Aorta (tissue), 5 donors: ENCODE data around the gene ECT2. TPM values are rescaled to one million over a fixed set of nuclear protein-coding genes. Genes with fewer than 3 reads are reported as not detected.

ENCODE experiments used
- ATAC-seq: fragments of 200-7000 bp; cut with Tn5 transposase; one replicate; pipeline ENCODE4 v1.9.1; 2022; ENCODE audit warnings: moderate library complexity; ENCODE audit not compliant: low FRiP score
- DNase-seq, 2 donors: peaks; one replicate each; pipeline ENCODE4 v3.0.0-alpha.2; 2020
- H3K27ac ChIP-seq, 2 donors: one replicate each; pipeline ENCODE4 v1.5.1; 2013; ENCODE audit warnings: low read length in 2 of 2, mild to moderate bottlenecking in 2 of 2, moderate library complexity in 2 of 2, control low read depth in 1 of 2, inconsistent platforms in 1 of 2, low read depth in 1 of 2
- H3K27me3 ChIP-seq, 2 donors: one replicate each; pipeline ENCODE4 v1.6.1; 2013; ENCODE audit warnings: control low read depth in 1 of 2, low read length in 1 of 2, mild to moderate bottlenecking in 1 of 2, moderate library complexity in 1 of 2; ENCODE audit not compliant: insufficient read depth in 2 of 2, control insufficient read depth in 1 of 2
- H3K36me3 ChIP-seq, 2 donors: one replicate each; pipeline ENCODE4 v1.6.1; 2013; ENCODE audit warnings: control low read depth in 1 of 2, low read length in 1 of 2, mild to moderate bottlenecking in 1 of 2; ENCODE audit not compliant: insufficient read depth in 2 of 2, control insufficient read depth in 1 of 2
- H3K4me1 ChIP-seq, 2 donors: one replicate each; pipeline ENCODE4 v1.6.1; 2013; ENCODE audit warnings: low read length in 2 of 2, control low read depth in 1 of 2, mild to moderate bottlenecking in 1 of 2, moderate library complexity in 1 of 2; ENCODE audit not compliant: insufficient read depth in 2 of 2, control insufficient read depth in 1 of 2
- H3K4me3 ChIP-seq, 2 donors: one replicate each; pipeline ENCODE4 v1.5.1; 2013; ENCODE audit warnings: low read length in 2 of 2, control low read depth in 1 of 2, mild to moderate bottlenecking in 1 of 2
- H3K9me3 ChIP-seq: one replicate; pipeline ENCODE4 v1.6.1; 2013; ENCODE audit warnings: mild to moderate bottlenecking, low read length; ENCODE audit not compliant: control insufficient read depth
- WGBS, 2 donors: extraction: QIAGEN DNeasy Blood & Tissue Kit; methylation state at CpG; one replicate each; pipeline ENCODE4 v1.1.7; 2013; 5-methylcytosine and 5-hydroxymethylcytosine counted together
- intact Hi-C, 2 donors: fragments of 100-400 bp; cut with DNase I; formaldehyde crosslinking; loops; one replicate each; pipeline versions ENCODE4 v1.14.2 to v1.15.0; 2022
- polyA plus RNA-seq, 2 donors: library from polyadenylated mRNA; stranded (reverse); fragments of 200-250 nt; gene quantifications; one replicate each; pipeline ENCODE4 v1.2.3, GENCODE V29; 2013
- total RNA-seq, 2 donors: library from RNA; stranded (reverse); fragmentation: NEBNext Ultra II Directional; extraction: Animal tissue kit (Norgen Biotek cat#: 25700); gene quantifications; one replicate each; pipeline ENCODE4 v1.2.1, GENCODE V29; 2021
- donor health status: healthy with polysubstance abuse.
- donor health status: Bipolar disorder and iron deficiency.
- donor health status: DM: no; HTN: no; CAD: no.
- donor health status: DM: no; HTN: no; CAD: no.
- donor health status: DM: yes; HTN: yes; CAD: no.

ECT2 gene
- total and polyA plus RNA-seq, 4 donors, result 2.8 to 10.0 (median 5.7) TPM

DNA sequence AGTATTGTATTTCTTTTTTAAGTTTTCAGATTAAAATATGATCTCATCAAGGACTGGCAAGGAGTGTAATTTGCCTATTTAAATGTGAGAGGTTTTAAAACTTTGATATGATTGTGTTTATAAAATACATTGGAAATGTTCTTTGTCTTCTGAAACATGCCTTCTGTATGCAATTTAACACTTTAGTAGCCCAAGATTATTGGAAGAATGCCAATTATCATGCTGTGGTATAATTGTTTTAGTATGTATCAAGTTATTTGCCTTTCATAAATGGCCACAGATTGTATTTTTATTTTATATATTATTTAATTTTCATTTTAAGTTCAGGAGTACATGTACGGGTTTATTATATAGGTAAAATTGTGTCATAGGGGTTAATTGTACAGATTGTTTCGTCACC is 31.7 kb downstream of the ECT2 start:
- intact Hi-C loops, result no loop called here
- Histone ChIP-seq H3K4me3 (no peak overlapping the region), H3K27me3 (no peaks in the 10 kb centered on the region), H3K36me3 (no peaks in the 10 kb centered on the region), H3K4me1 (no peaks in the 10 kb centered on the region), H3K9me3 (no peaks in the 10 kb centered on the region), H3K27ac (no peak overlapping the region)
- DNase-seq (no peak), ATAC-seq (no peak)
- WGBS, 2 donors, result 98% methylated on average over 2 of the region's 2 CpGs

DNA sequence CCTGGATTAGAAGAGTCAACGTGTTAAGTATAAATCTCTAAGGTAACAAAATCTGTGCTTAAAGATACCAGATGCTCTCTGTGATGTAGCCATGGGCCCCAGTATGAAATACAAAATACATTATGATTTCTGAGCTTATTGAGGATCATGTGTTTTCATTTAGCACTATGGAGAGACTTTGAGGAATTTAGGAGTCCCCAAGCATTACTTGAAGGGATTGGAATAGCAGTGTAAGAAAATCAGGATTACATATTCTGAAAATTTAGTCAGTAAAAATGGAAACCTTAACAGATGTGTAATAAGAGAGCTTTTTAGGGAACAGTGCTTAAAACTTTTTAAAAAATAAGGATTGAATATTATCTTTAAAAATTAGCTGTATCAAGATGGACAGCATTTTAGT is 35.5 kb downstream of the ECT2 start:
- Histone ChIP-seq H3K4me3 (no peak overlapping the region), H3K27me3 (no peaks in the 10 kb centered on the region), H3K36me3 (no peaks in the 10 kb centered on the region), H3K27ac (no peak overlapping the region), H3K4me1 (no peaks in the 10 kb centered on the region), H3K9me3 (no peaks in the 10 kb centered on the region)
- WGBS, 2 donors, result 87 to 93% methylated on average over 1 of the region's 1 CpG
- ATAC-seq (no peak), DNase-seq (no peak)
- intact Hi-C loops, result no loop called here

DNA sequence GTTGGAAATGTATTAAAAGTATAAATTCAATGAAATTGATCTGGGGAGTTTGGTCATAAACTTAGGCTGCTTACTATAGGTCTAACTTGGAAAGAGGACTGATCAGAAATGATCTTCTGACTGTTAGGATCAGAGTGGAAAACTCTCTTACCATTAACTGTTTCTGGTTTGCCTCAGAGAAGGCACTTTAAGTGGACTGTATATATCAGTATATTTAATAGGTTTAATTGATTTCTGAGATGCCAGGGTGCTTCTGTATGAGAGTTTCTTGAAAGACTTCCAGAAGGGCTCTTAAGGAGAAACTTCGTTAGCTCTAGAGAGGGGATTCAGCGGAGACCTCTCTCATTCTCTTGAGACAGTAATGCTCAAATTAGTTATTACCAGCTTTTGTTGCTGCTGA is 36.5 kb downstream of the ECT2 start:
- no peaks in the 10 kb centered on the region for H3K4me1 ChIP-seq
- no peak for ATAC-seq
- 96 to 97% methylated on average over 2 of the region's 2 CpGs for WGBS, 2 donors
- H3K27ac ChIP-seq, result no peak overlapping the region
- no peak for DNase-seq
- H3K27me3 ChIP-seq, result no peaks in the 10 kb centered on the region
- no peaks in the 10 kb centered on the region for H3K36me3 ChIP-seq
- H3K4me3 ChIP-seq, result no peak overlapping the region
- no peaks in the 10 kb centered on the region for H3K9me3 ChIP-seq
- intact Hi-C loops, result no loop called here

DNA sequence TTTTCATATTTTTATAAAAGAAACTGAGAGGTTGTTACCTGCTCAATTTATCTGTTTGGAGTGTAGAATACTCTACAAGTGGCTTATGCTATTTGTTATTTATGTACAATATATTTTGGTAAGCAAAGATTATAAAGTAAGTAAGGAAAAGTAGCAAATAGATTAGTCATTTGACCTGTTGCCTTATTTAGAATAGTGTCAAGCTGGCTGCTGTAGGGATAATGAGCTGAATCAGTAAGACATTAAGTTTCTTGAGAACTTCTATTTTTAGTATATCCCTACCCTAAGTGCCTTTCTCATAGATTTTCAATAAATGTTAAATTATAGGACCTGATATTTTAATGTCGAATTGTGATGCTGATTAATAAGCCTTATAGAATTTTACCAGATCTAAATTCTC is 37.2 kb downstream of the ECT2 start:
- ATAC-seq (no peak), DNase-seq (no peak)
- Histone ChIP-seq H3K9me3 (no peaks in the 10 kb centered on the region), H3K27ac (no peak overlapping the region), H3K4me1 (no peaks in the 10 kb centered on the region), H3K36me3 (no peaks in the 10 kb centered on the region), H3K27me3 (no peaks in the 10 kb centered on the region), H3K4me3 (no peak overlapping the region)
- intact Hi-C loops, result no loop called here
- 96 to 100% methylated on average over 1 of the region's 1 CpG for WGBS, 2 donors

DNA sequence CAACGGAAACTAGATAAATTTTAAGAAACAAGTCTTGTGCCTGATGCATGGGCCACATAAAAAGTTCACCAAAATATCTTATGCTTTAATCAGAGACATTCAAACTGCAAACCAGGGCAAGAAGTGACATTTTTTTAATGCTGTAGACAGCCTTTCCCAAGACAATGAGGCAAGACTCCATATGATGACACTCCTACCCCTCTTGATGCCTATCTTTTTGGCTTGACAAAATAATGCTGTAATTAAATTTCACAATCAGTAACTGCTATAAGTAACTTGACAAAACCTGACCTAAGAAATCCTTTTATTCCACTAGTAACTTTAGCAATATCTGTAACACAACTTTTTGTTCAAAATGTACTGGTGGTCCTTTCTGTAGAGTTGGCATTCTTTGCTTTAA is 48.7 kb downstream of the ECT2 start:
- no peaks in the 10 kb centered on the region for H3K9me3 ChIP-seq
- H3K36me3 ChIP-seq, result no peaks in the 10 kb centered on the region
- no peak overlapping the region for H3K4me3 ChIP-seq
- WGBS, 2 donors, result 85 to 86% methylated on average over 1 of the region's 1 CpG
- H3K27me3 ChIP-seq, result no peaks in the 10 kb centered on the region
- H3K4me1 ChIP-seq, result no peaks in the 10 kb centered on the region
- ATAC-seq, result no peak
- H3K27ac ChIP-seq, result no peak overlapping the region
- DNase-seq, result no peak
- intact Hi-C loops, result no loop called here

DNA sequence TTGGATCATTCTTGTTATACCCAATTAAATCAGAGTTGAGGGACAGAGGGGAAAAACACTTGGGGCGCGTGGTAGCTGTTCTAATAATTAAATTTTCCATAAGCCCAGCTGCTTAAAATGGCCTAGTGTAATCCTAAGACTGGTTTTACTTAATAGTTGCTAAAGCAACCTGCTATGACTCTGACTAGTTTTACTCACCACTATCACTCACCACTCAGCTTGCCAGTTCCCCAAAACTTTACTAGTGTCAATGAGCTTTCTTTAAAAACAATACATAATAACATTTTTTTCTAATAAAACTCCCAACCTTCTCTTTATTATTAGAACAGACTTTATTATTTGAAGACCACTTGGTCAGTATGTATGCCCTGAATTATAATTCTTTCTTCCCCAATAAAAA is 49.6 kb downstream of the ECT2 start:
- intact Hi-C loops, result no loop called here
- Histone ChIP-seq H3K27me3 (no peaks in the 10 kb centered on the region), H3K36me3 (no peaks in the 10 kb centered on the region), H3K4me3 (no peak overlapping the region), H3K27ac (no peak overlapping the region), H3K4me1 (no peaks in the 10 kb centered on the region), H3K9me3 (no peaks in the 10 kb centered on the region)
- 96 to 99% methylated on average over 2 of the region's 2 CpGs for WGBS, 2 donors
- DNase-seq (no peak), ATAC-seq (no peak)

DNA sequence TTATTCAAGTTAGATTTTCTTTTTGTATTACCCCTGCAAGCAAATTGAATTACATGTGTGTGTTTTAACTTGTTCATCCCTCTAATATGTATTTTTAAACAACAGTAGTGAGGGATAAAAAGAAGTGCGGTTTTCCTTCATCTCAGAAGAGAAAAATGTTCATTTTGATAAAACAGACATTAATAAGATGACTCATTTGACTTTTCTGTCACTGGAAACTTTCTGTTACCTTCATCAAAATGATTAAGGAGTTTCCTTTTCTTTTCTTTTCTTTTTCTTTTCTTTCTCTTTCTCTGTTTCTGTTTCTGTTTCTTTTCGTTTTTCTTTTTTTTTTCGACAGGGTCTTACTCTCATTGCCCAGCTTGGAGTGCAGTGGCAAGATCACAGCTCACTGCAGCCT is 53.0 kb downstream of the ECT2 start:
- WGBS, 2 donors, result 35 to 37% methylated on average over 3 of the region's 3 CpGs
- Histone ChIP-seq H3K27me3 (no peaks in the 10 kb centered on the region), H3K36me3 (no peaks in the 10 kb centered on the region), H3K9me3 (no peaks in the 10 kb centered on the region), H3K27ac (no peak overlapping the region), H3K4me1 (no peaks in the 10 kb centered on the region), H3K4me3 (no peak overlapping the region)
- ATAC-seq (no peak), DNase-seq (no peak)
- intact Hi-C loops, result no loop called here

DNA sequence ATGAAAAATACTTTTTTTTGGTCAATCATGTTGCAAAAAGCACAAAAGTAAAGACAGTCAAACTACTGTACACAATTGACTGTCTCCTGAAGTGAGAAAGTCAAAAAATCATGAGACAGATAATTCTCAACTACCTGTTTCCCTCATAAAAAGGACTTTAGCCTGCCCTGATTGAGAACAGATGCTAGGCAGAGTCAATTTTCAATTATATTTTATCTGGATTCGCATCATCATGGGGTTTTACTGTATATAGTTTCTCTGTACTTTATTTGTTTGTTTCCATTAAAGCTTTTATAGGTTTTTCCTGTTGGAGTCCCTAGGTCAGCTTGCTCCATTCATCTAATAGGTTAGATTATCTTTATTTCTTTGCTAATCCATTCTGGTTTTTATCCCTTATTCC is 53.8 kb downstream of the ECT2 start:
- DNase-seq, result no peak
- Histone ChIP-seq H3K9me3 (no peaks in the 10 kb centered on the region), H3K4me1 (no peaks in the 10 kb centered on the region), H3K27me3 (no peaks in the 10 kb centered on the region), H3K4me3 (no peak overlapping the region), H3K27ac (no peak overlapping the region), H3K36me3 (no peaks in the 10 kb centered on the region)
- no peak for ATAC-seq
- intact Hi-C loops, result no loop called here
- 96 to 97% methylated on average over 1 of the region's 1 CpG for WGBS, 2 donors

DNA sequence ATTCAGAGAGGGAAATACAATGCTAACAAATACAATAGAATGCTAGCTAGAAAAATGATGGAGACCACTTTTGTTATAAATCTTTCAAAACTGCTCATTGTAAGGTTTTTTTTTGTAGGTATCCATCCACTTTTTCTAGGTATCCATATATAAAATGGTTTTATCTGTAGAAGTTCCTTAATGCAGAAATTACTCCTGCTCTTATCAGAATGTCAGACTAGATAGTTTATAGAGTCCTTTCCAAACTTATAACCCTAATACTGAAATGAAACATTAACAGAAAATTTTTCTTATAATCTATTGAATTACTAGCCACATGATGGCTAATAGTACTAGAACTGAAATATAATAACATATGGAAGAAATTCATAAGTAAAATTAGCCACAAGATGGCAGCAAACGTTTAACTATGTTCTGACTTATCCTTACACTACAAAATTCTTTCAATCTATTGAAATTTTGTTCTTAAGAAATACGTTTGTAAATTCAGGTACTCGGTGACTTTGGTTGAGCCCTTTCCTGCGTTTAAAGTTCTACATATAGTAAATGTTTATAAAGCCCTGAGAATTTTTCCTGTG is 58.5 kb downstream of the ECT2 start:
- DNase-seq (no peak), ATAC-seq (no peak)
- H3K4me3 ChIP-seq, result no peak overlapping the region
- H3K4me1 ChIP-seq, result no peaks in the 10 kb centered on the region
- no peaks in the 10 kb centered on the region for H3K27me3 ChIP-seq
- intact Hi-C loops, result no loop called here
- H3K27ac ChIP-seq, result no peak overlapping the region
- H3K9me3 ChIP-seq, result no peaks in the 10 kb centered on the region
- H3K36me3 ChIP-seq, result no peaks in the 10 kb centered on the region
- 44 to 45% methylated on average over 4 of the region's 4 CpGs for WGBS, 2 donors
